Ovary (tissue), 3 donors: ENCODE measurements around the gene TPST2.

Source experiments
- CTCF ChIP-seq, 3 donors: fragments of 450-650 bp in 2 of 3; fragments of 200-600 bp in 1 of 3; IDR thresholded peaks; one replicate each; pipeline versions ENCODE4 v1.5.1 to v1.8.0; 2016 to 2022; ENCODE audit warnings: antibody characterized with exemption in 3 of 3, mild to moderate bottlenecking in 1 of 3
- EP300 ChIP-seq: sonication (generic); formaldehyde crosslinking; IDR thresholded peaks from one replicate; pipeline ENCODE4 v1.6.1; 2017; ENCODE audit warnings: antibody characterized with exemption
- POLR2A ChIP-seq: fragments of 450-650 bp; IDR thresholded peaks from one replicate; pipeline ENCODE4 v1.6.1; 2017; ENCODE audit warnings: antibody characterized with exemption, mild to moderate bottlenecking, moderate library complexity
- donor health status: DM: no; HTN: no; CAD: no.

GRCh38 chr22:26556904-26557303, 33.0 kb downstream of the TPST2 start:
- TF ChIP-seq CTCF (IDR thresholded peaks at IDR 0.05) (no peak), EP300 (no peak), POLR2A (no peak)
